Hindlimb muscle (tissue), 1 donor: ENCODE results near the gene BRD3. TPM values are rescaled to one million over a fixed set of nuclear protein-coding genes. Genes with fewer than 3 reads are reported as not detected.

Experiments
- DNase-seq: peaks from one replicate; pipeline ENCODE4 v3.0.0-alpha.2; 2013
- polyA plus RNA-seq: library from polyadenylated mRNA; unstranded; fragments of 120-200 nt; gene quantifications from one replicate; pipeline ENCODE4 v1.2.1, GENCODE V29; 2013; ENCODE audit not compliant: insufficient read length

The BRD3 gene
- polyA plus RNA-seq, 1 donor, result 89.1 TPM

- no peak for DNase-seq
These were observed 57.3 kb downstream of the BRD3 start for GRCh38 chr9:134010310-134011173.

GRCh38 chr9:134007571-134007970, 60.3 kb downstream of the BRD3 start:
- no peak for DNase-seq

- no peak for DNase-seq
These were observed 60.7 kb downstream of the BRD3 start for GRCh38 chr9:134007150-134007549.

GRCh38 chr9:134005381-134005780, 62.4 kb downstream of the BRD3 start:
- DNase-seq, result no peak

GRCh38 chr9:134004881-134005280, 62.9 kb downstream of the BRD3 start:
- no peak for DNase-seq

- no peak for DNase-seq
These were observed 63.5 kb downstream of the BRD3 start for GRCh38 chr9:134004131-134004873.

- no peak for DNase-seq
These were observed 64.6 kb downstream of the BRD3 start for GRCh38 chr9:134003237-134003636.

- no peak for DNase-seq
These were observed 65.0 kb downstream of the BRD3 start for GRCh38 chr9:134002796-134003195.

- DNase-seq, result peak; percentile 41
These were observed 68.0 kb downstream of the BRD3 start for GRCh38 chr9:133999851-134000265.

GRCh38 chr9:133998915-133999595, 68.8 kb downstream of the BRD3 start:
- DNase-seq, result no peak

- no peak for DNase-seq
These were observed 70.2 kb downstream of the BRD3 start for GRCh38 chr9:133997584-133997983.

- no peak for DNase-seq
These were observed 71.0 kb downstream of the BRD3 start for GRCh38 chr9:133996531-133997520.

- no peak for DNase-seq
These were observed 72.6 kb downstream of the BRD3 start for GRCh38 chr9:133995012-133995896.

GRCh38 chr9:133994353-133995011, 73.3 kb downstream of the BRD3 start:
- peak; percentile 79 for DNase-seq

GRCh38 chr9:133993635-133994253, 74.1 kb downstream of the BRD3 start:
- no peak for DNase-seq

GRCh38 chr9:133992780-133993634, 74.8 kb downstream of the BRD3 start:
- DNase-seq, result peak; percentile 87

GRCh38 chr9:133991964-133992779, 75.7 kb downstream of the BRD3 start, which contains the start of gene VAV2:
Gene VAV2 (minus strand): TSS chr9:133992324. CDS start chr9:133992278, 46 bp downstream.
- peak; percentile 47 for DNase-seq
